Astrocyte of the cerebellum (primary cell): ENCODE data around the gene LRRC47.

ENCODE experiments used
- DNase-seq: peaks from one replicate; pipeline ENCODE4 v3.0.0-alpha.2; 2011; ENCODE audit warnings: low read depth
- H3K4me3 ChIP-seq: 2 replicates; pipeline ENCODE4 v1.5.1; 2011; ENCODE audit warnings: mild to moderate bottlenecking, low read depth, low read length, moderate library complexity
- CTCF ChIP-seq: IDR thresholded peaks from 2 replicates; pipeline ENCODE4 v1.5.1; 2012; ENCODE audit warnings: low read length, low read depth, moderate library complexity, mild to moderate bottlenecking; ENCODE audit errors: missing control alignments
- in situ Hi-C: cut with HindIII; loops from 2 replicates; pipeline ENCODE4 v1.10.0; 2017; ENCODE audit warnings: low sequenced_read_pairs

Gene LRRC47

GRCh38 chr1:3761296-3762010, 34.8 kb downstream of the LRRC47 start:
- DNase-seq: no peak
- TF ChIP-seq CTCF: no peak
- in situ Hi-C loops: no loop called here
- H3K4me3 ChIP-seq: no peak overlapping the region

DNA sequence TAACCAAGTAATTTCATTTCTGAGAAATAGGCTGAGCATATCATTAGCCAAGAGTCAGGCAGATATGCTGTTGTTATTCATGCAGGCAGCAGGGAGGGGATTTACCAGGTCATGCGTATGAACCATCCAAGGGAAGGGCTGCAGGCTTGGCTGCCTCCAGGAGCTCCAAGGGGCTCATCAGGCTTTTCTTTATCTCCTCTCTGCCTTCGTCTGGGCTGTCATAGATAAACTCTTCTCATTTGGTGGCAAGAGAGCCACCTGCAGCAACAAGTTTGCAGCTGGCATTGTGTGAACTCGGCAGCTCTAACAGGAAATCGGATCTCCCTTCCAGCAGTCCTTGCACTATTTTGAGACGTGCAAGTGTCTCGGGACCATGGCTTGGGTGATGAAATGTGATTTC, 36.5 kb downstream of the LRRC47 start:
- TF ChIP-seq CTCF: no peak
- no peak overlapping the region for H3K4me3 ChIP-seq
- no peak for DNase-seq
- in situ Hi-C loops: no loop called here

GRCh38 chr1:3759164-3759563, 37.1 kb downstream of the LRRC47 start:
- DNase-seq: no peak
- in situ Hi-C loops: no loop called here
- no peak overlapping the region for H3K4me3 ChIP-seq
- TF ChIP-seq CTCF: no peak

DNA sequence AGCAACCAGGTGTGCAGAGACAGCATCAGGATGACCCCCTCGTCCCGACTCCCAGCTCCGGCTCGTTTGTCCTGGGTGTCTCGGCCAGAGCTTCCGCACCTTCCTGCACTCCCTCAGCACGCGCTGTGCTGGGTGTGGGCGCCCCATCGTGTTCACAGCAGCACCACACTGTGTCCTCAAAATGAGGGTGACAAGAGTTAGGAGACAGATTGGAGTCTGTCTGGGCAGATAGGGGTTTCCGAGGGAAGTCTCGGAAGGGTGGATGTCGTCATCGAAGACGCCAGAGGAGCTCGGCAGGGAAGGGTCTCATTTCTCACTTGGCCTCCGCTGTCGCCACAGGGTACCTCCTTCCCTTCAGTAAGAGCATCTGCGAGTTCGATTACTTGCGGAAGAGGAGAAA, 39.9 kb downstream of the LRRC47 start:
- in situ Hi-C loops: no loop called here
- no peak for DNase-seq

DNA sequence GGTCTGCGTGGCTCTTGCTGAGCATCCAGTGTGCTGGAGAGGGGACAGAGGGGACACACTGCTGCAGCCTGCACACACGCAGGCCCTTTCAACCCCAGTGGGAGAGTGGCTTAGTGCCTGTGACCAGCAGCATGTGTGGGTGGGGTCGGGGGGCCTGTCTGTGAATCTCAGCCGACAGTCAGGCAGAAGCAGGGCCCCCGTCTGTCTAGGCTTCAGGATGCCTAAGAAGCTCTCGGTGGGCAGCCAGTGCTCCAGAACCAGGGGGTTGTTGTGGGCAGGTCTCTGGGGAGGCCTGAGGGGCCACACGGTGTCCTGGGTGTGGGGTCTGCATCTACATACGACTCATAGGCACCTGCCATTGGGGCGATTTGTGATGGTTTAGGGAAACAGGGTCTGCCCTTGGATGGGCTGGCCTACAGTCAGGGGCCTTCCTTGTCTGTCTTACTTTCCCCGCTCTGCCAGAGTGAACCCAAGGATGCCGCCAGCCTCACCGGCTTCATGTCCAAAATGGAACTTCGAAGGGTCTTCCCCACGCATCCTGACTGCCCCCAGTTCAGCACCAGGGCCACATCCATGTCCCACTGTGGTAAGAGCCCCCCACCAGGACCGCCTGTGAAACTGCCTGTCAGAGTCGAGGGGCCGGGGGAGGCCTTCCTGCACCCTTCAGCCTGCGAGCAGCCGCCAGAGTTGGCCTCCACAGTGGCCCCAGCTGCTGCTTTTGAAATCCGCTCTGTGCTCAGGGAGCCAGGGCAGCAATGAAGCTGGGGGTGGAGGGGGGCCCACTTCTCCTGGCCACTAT, 42.4 kb downstream of the LRRC47 start:
- TF ChIP-seq CTCF: no peak

More for the DNA sequence above, 39.9 kb downstream of the LRRC47 start:
- no peak overlapping the region for H3K4me3 ChIP-seq
- TF ChIP-seq CTCF: no peak

DNA sequence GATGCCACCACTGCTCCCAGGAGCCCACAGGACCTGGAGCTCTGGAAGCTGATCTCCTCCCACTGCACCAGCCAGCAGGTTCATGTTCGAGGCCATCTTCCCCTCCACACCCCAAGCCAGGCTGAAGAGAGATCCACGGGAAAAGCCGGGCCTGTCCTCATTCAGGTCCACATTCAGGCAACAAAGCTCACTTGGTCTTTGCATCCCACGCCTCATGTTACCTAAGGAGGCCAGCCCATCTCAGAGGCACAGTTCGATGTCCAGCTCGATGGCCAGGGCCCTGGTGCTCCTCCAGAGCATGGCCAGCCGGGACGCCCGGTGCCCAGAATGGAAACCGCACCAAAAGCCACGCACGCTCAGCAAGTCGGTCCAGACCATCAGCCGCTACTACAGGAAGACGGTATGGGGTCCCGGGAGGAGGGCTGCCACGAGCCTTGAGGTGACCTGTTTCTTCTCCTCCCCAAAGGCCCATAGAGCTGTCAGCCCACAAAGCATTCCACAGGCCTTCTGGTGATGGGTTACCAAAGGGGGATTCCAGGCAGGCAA, 43.8 kb downstream of the LRRC47 start, which contains the start of gene CCDC27:
TSS of gene CCDC27 (plus strand) at position 51 of the 546 bp plus-strand sequence. CDS start at position 83, 32 bp downstream.
- H3K4me3 ChIP-seq: no peak within 1 kb of the TSS
- DNase-seq: no peak
- in situ Hi-C loops: no loop called here
- TF ChIP-seq CTCF: no peak

More for the DNA sequence above, 42.4 kb downstream of the LRRC47 start:
- H3K4me3 ChIP-seq: no peak overlapping the region
- no peak for DNase-seq
- in situ Hi-C loops: no loop called here
